Ammon's horn (tissue), 1 donor: ENCODE results near the gene SH3BP2.
"Not testable (repeated sequence)": the region's sequence is repeated elsewhere in the genome, so short reads cannot be mapped to it uniquely, and the experiment has no call there.

Experiments
- DNase-seq: peaks from one replicate; pipeline ENCODE4 v3.0.0-alpha.2; 2016; ENCODE audit warnings: low spot score

Gene SH3BP2

GRCh38 chr4:2762486-2763370, 30.2 kb upstream of the SH3BP2 start:
- DNase-seq = not testable (repeated sequence)

- DNase-seq = no peak
Measured at GRCh38 chr4:2763511-2763967, 29.3 kb upstream of the SH3BP2 start.

- no peak for DNase-seq
Measured at GRCh38 chr4:2765832-2766526, 26.9 kb upstream of the SH3BP2 start.

GRCh38 chr4:2767046-2767704, 25.7 kb upstream of the SH3BP2 start:
- DNase-seq = no peak

GRCh38 chr4:2767705-2768074, 25.2 kb upstream of the SH3BP2 start:
- no peak for DNase-seq

- no peak for DNase-seq
Measured at GRCh38 chr4:2768124-2768523, 24.8 kb upstream of the SH3BP2 start.

GRCh38 chr4:2768921-2769336, 24.0 kb upstream of the SH3BP2 start:
- DNase-seq = no peak

- no peak for DNase-seq
Measured at GRCh38 chr4:2771264-2771663, 21.6 kb upstream of the SH3BP2 start.

- not testable (repeated sequence) for DNase-seq
Measured at GRCh38 chr4:2780643-2781042, 12.2 kb upstream of the SH3BP2 start.

- DNase-seq = no peak
Measured at GRCh38 chr4:2781911-2782310, 11.0 kb upstream of the SH3BP2 start.

GRCh38 chr4:2783790-2784189, 9.1 kb upstream of the SH3BP2 start:
- no peak for DNase-seq

- DNase-seq = no peak
Measured at GRCh38 chr4:2785613-2786012, 7.3 kb upstream of the SH3BP2 start.

GRCh38 chr4:2786152-2786671, 6.7 kb upstream of the SH3BP2 start:
- no peak for DNase-seq

- DNase-seq = no peak
Measured at GRCh38 chr4:2786794-2787229, 6.1 kb upstream of the SH3BP2 start.

GRCh38 chr4:2787230-2788100, 5.4 kb upstream of the SH3BP2 start:
- no peak for DNase-seq

GRCh38 chr4:2788101-2788500, 4.8 kb upstream of the SH3BP2 start:
- DNase-seq = no peak

- DNase-seq = peak; percentile 70
Measured at GRCh38 chr4:2788532-2789103, 4.3 kb upstream of the SH3BP2 start.

- DNase-seq = no peak
Measured at GRCh38 chr4:2789351-2789750, 3.5 kb upstream of the SH3BP2 start.

- DNase-seq = no peak
Measured at GRCh38 chr4:2789793-2790582, 2.9 kb upstream of the SH3BP2 start.
